CD4-positive, alpha-beta T cell treated with Interleukin-12 subunit alpha and Interleukin-12 subunit beta, for 1 hour (primary cell): ENCODE data around the gene BEST2.
"Not testable (repeated sequence)": the region's sequence is repeated elsewhere in the genome, so short reads cannot be mapped to it uniquely, and the experiment has no call there.

Experiments
- DNase-seq: peaks from one replicate; pipeline ENCODE4 v3.0.0-alpha.2; 2020

BEST2 gene

DNA sequence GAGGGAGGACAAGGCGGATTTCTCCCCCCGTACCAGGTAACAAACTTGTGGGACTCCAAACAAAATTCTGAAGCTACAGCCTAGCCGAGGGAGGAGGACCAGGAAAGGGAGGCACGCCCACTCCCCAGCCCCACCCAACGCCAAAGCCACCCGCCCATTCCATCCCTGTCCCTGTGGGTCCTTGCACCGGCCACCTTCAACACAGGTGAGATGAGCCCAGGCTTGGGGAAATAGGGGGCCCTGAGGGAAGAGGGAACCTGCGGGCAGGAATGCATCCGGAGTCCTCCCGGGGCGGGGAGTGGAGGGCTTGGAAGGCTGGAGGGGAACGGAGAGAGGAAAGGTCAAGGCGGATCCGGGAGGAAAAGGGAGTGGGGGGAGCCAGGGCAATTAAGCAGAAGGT, at the start of gene BEST2:
TSS of gene BEST2 (plus strand) at position 157 of the 400 bp plus-strand sequence. CDS start 802 bp downstream, outside the sequence.
- DNase-seq, result no peak

DNA sequence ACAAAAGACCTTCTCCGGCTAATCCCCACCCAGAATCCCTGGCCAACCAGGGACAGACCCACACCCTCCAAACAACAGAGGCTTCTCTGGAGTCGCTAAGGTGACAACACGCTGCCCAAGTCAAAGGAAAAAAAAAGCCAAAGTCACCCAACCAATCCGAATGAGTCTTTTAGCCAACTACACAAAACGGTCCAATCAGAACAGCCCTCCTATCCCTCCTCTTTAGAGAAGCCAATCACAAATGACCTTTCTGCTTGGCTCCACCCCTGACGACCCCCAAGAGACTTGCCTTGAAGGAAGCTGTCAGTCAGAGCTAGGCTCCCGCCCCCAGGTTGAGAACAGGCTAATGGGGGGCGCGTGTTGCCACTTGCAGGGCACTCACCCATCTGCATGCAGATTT, 48.5 kb upstream of the BEST2 start:
- DNase-seq, result no peak

GRCh38 chr19:12705169-12705568, 46.4 kb upstream of the BEST2 start:
- no peak for DNase-seq

GRCh38 chr19:12705654-12706331, 45.8 kb upstream of the BEST2 start:
- no peak for DNase-seq

DNA sequence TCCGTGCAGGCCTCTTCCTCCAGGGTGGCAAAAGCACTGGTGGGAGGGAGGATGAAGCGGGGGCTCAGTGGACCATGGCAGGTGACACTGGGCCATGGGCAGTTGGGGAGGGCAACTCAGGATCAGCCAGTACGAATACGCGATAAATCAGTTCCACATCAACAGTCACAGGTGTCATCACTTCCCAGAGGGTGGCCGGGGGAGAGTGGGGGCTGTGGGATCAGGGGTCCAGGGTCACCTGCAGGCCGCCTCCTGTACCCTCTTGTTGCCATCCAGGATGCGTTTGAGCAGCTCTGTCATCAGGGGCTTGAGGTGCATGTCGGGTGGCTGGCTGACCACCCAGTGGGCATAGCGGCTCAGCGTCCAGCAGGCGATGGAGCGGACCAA, 45.3 kb upstream of the BEST2 start:
- no peak for DNase-seq

- DNase-seq, result no peak
Observed at GRCh38 chr19:12708641-12709040, 43.0 kb upstream of the BEST2 start.

- no peak for DNase-seq
Observed at GRCh38 chr19:12711187-12711586, 40.4 kb upstream of the BEST2 start.

DNA sequence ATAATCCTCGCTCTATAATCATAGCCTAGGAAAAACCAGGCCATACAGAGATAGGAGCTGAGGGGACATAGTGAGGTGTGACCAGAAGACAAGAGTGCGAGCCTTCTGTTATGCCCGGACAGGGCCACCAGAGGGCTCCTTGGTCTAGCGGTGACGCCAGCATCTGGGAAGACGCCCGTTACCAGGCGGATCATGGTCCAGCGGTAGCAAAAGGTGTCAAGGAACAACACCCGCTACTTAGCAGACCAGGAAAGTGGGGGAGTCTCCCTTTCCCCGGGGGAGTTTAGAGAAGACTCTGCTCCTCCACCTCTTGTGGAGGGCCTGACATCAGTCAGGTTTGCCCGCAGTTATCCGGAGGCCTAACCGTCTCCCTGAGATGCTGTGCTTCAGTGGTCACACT, 39.5 kb upstream of the BEST2 start:
- DNase-seq, result not testable (repeated sequence)

DNA sequence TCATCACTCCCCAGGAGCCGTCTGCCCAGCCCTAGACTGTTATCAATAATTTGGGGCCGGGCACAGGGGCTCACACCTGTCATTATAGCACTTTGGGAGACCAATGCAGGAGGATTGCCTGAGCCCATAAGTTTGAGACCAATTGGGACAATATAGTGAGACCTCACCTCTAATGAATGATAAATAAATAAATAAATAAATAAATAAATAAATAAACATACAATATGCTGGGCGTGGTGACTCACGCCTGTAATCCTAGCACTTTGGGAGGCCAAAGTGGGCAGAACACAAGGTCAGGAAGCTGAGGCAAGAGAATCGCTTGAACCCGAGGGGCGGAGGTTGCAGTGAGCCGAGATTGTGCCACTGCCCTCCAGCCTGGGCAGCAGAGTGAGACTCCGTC, 38.3 kb upstream of the BEST2 start:
- not testable (repeated sequence) for DNase-seq

DNA sequence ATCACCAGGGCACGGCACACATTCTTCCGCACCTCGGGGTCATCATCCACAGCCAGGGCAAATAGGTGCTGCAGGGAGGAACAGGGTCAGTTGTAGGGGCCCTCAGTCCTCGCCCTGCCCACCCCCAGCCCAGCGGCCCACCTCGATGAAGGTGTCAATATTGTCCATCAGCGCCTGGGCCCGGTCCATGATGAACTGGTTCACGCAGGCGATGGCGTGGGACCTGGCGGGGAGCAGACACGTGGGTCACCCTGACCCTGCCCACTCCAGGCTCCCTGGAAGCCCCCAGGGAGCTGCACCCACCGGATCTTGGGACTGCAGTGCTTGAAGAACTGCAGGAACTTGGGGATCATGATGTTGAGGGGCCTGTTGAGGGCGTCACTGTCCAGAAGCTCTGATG, 36.5 kb upstream of the BEST2 start:
- no peak for DNase-seq

- no peak for DNase-seq
Observed at GRCh38 chr19:12715929-12716328, 35.7 kb upstream of the BEST2 start.

DNA sequence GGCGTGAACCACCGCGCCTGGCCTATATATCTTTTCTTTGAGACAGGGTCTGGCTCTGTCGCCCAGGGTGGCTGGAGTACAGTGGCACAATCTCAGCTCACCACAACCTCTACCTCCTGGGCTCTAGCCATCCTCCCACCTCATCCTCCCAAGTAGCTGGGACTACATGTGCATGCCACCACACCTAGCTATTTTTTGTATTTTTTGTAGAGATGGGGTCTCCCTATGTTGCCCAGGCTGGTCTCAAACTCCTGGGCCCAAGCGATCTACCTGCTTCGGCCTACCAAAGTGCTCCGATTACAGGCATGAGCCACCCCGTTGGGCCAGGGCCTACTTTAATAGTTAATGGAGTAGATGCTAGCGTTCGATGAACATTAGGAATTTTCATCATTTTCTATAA, 31.3 kb upstream of the BEST2 start:
- no peak for DNase-seq

- DNase-seq, result no peak
Observed at GRCh38 chr19:12720851-12721655, 30.5 kb upstream of the BEST2 start.

DNA sequence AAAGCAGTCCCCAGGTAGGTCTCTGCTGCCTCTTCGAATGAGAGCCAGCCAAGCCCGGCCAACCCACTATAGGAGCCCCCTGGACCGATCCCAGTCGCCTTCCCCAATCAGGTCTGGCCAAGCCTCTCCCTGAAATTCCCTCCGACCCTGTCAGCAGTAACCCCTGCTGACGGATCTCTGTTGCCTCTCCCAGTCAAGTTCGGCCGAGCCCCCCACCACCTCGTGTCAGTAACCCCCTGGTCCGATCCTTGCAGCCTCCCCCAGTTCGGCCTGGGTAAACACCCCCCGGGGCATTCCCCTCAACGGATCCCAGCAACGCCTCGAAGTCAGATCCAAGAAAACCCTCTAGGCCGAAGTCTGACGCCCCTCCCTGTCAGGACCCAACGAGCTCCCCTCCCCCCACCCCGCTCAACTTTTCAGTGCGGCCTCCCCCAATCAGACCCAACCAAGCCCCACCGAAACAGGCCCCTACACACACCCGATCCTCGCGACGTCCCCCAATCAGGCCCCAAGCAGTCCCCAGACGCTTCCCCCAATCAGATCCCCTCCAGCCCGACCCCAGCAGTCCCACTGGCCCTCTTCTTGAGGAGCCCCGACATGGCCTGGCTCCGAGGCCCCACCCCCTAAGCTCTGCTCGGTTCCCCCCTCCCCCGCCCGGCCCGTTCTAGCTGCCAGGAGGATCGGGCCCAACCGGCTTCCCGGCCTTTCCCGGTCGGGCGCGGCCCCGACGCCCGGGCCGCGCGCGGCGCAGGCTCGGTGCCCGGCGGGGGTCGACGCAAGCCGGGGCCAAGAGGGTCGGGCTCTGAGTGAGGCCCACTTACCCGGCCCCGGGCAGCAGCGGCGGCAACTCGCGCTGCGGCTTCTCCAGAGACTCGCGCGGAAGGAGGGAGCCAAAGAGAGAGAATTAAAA, 29.7 kb upstream of the BEST2 start:
- DNase-seq, result peak; percentile 58

- peak; percentile 97 for DNase-seq
Observed at GRCh38 chr19:12722566-12723380, 28.8 kb upstream of the BEST2 start.

GRCh38 chr19:12723381-12723640, 28.3 kb upstream of the BEST2 start:
- DNase-seq, result no peak

GRCh38 chr19:12723641-12724426, 27.8 kb upstream of the BEST2 start, which contains the start of gene TNPO2:
TNPO2 (minus strand) TSS chr19:12723932; CDS start chr19:12720977, 2,955 bp downstream.
- DNase-seq, result peak; percentile 66

DNA sequence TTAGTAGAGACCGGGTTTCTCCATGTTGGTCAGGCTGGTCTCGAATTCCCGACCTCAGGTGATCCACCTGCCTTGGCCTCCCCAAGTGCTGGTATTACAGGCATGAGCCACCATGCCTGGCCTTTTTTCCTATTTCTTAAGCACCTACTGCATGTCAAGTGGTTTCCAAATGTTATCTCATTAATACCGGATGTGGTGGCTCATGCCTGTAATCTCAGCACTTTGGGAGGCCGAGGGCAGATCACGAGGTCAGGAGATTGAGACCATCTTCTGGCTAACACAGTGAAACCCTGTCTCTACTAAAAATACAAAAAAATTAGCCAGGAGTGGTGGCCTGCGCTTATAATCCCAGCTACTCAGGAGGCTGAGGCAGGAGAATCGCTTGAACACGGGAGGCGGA, 26.0 kb upstream of the BEST2 start:
- DNase-seq, result not testable (repeated sequence)

DNA sequence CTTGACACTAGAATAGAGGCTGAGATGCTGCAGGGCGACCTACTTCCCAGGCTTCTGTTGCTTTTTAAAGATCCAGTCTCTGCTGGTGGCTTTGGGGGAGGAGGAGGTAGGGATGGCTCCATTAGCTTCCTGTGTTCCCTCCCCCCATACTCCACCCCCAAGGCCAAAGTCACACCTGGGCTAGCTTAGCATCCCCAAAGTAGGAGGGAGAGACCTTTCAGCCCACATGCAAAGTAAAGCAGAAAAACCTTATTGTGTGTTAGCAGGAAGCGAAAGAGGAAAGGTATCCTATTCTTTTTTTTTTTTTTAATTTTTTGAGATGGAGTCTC, 24.6 kb upstream of the BEST2 start:
- DNase-seq, result no peak

GRCh38 chr19:12727745-12728433, 23.7 kb upstream of the BEST2 start:
- no peak for DNase-seq

DNA sequence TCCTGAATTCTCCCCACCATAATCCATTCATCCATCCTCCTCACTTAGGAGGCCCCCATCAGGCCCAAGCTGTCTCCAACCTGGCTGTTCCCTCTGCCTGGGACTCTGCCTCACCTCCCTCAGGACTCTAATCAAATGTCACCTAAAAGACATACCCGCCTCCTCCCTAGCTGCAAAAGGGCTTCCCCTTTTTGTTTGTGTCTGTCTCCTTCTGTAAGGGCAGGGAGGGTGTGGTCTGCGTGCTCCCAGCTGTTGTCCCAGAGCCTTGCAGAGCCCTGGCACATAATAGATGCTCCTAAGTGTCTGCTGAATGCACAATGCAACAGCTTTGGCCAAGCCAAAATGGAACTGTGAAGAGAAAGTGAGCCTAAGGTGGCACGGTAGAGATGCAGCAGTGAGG, 21.5 kb upstream of the BEST2 start:
- no peak for DNase-seq
